ENCODE measurements around the gene HIVEP2.

DNA sequence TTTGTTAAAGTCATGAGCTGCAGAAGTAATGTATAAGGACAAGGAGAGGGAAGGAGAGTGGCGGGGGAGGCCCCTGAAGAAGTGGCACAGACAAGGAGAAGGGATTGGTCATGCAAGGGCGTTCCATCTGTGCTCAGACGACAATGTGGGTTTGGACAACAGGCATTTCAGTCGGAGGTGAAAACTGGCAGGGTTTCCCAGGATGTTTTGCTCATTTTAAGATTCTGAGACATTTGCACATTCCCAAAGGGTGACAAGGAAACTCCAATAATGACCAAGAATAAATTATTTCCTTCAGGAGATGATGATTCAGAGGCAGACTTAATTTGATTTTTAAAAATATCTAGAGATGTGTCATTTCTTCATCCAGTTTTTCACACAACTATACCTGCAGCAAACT, 181.8 kb downstream of the HIVEP2 start:
- TF ChIP-seq CTCF (conservative IDR thresholded peaks at IDR 0.05; ENCODE audit: low read depth, low read length) (no peak), MAZ (IDR thresholded peaks at IDR 0.05; ENCODE audit: borderline replicate concordance, low read depth, low read length) (no peak), ELK1 (IDR thresholded peaks at IDR 0.05; ENCODE audit: borderline replicate concordance, low read depth, low read length) (no peak), POLR2A (IDR thresholded peaks at IDR 0.05; ENCODE audit: low read depth, low read length) (no peak), BHLHE40 (IDR thresholded peaks at IDR 0.05; ENCODE audit: low read depth, low read length) (no peak), RAD21 (IDR thresholded peaks at IDR 0.05; ENCODE audit: low read length) (no peak), MXI1 (IDR thresholded peaks at IDR 0.05; ENCODE audit: borderline replicate concordance, low read depth, low read length) (no peak), CEBPB (IDR thresholded peaks at IDR 0.05; ENCODE audit: low read depth, low read length) (no peak), NFE2L2 (IDR thresholded peaks at IDR 0.05; ENCODE audit: low read depth, low read length) (no peak), MAFK (IDR thresholded peaks at IDR 0.05; ENCODE audit: low read depth, low read length) (no peak), RFX5 (IDR thresholded peaks at IDR 0.05; ENCODE audit: low read depth, low read length) (no peak), RCOR1 (IDR thresholded peaks at IDR 0.05; ENCODE audit: insufficient replicate concordance, low read length) (no peak), SMC3 (IDR thresholded peaks at IDR 0.05; ENCODE audit: low read depth, low read length) (no peak)
- TF ChIP-seq, protein P1, sequence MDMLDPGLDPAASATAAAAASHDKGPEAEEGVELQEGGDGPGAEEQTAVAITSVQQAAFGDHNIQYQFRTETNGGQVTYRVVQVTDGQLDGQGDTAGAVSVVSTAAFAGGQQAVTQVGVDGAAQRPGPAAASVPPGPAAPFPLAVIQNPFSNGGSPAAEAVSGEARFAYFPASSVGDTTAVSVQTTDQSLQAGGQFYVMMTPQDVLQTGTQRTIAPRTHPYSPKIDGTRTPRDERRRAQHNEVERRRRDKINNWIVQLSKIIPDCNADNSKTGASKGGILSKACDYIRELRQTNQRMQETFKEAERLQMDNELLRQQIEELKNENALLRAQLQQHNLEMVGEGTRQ (IDR thresholded peaks at IDR 0.05; ENCODE audit: low read depth, low read length): no peak
